ENCODE measurements around the gene SPATA32. TPM values are rescaled to one million over a fixed set of nuclear protein-coding genes. Genes with fewer than 3 reads are reported as not detected.

SPATA32 gene, protein sequence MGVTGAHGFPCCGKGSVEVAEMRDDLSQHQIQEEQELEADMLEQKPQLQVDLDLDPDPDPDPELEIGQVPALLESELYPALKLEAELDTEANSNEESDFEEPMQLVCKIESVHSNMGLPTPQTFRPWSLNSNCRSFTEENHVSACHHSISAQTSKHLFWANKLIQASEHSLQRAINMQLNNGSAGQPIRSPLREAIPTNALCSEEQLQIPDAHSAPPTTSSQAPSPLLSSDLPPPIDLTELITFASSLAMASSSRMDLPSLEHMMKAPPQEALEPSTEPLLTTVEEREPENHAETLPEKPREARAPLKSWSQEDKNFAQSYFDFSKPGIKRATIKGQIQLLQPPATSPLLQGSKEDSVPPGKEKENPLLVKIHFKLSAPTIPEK
- not detected for total RNA-seq
- long read RNA-seq = 0 reads

DNA sequence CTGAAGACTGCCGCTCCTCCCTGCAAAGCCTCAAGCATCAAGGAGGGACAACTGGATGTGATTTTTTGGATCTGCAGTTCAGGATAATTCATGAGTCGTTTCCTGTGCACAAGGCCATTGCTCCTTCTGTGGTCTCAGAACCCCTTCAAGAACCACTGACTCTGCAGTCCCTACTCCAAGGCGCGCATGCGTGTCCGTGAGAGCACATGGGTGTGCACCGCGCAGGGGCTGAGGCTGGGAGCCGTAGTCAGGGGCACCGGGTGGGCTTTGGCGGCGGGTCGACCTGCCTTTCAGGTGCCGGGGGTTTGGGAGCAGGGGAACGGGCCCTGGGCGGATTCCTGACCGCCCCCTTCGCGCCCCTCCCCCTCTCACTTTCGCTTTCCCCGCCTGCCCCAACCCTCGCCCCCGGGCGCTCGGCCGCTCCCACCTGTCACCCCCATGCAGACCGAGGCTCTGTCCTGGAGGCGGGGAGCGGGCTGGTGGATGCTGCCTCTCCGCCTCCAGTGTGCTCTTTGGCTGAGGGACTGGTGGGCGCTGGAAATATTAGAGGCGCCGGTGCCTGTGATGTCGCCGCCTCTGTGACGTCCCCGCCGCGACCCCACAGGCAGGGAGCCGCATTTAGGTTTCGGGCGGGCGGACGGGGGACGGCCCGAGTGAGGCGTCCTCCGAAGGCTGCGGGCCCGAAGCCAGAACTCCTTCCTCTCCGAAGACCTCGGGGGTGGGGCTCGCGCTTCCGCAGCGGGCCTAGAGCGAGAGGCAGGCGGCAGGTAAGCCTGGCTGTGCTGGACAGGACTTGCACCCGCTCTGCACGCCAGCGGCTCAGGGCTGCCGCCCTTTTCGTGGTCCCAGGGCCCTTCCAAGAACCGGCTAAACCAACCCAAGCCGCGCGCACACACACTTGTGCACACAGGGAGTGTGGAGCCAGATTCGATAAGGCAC is at the start of gene SPATA32:
Gene SPATA32 (minus strand): TSS at position 518 of the 939 bp plus-strand sequence. CDS start 78 bp downstream, at position 440.
- peak within 1 kb of the TSS; percentile 47 to 74 (median 66) for H3K4me3 ChIP-seq
- H3K4me1 ChIP-seq = peaks cover 0 to 16% (median 0%) of the 10 kb centered on the region in 4 donors
- no peak for TF ChIP-seq POLR2A (IDR thresholded peaks at IDR 0.05)
- TF ChIP-seq, protein P1, sequence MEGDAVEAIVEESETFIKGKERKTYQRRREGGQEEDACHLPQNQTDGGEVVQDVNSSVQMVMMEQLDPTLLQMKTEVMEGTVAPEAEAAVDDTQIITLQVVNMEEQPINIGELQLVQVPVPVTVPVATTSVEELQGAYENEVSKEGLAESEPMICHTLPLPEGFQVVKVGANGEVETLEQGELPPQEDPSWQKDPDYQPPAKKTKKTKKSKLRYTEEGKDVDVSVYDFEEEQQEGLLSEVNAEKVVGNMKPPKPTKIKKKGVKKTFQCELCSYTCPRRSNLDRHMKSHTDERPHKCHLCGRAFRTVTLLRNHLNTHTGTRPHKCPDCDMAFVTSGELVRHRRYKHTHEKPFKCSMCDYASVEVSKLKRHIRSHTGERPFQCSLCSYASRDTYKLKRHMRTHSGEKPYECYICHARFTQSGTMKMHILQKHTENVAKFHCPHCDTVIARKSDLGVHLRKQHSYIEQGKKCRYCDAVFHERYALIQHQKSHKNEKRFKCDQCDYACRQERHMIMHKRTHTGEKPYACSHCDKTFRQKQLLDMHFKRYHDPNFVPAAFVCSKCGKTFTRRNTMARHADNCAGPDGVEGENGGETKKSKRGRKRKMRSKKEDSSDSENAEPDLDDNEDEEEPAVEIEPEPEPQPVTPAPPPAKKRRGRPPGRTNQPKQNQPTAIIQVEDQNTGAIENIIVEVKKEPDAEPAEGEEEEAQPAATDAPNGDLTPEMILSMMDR (IDR thresholded peaks at IDR 0.05) = no peak
- peak within 1 kb of the TSS in 2 of 3 donors; percentile 21 to 26 for H3K27ac ChIP-seq
- peak; percentile 69 to 75 (median 74) for DNase-seq
- H3K9me3 ChIP-seq = no peaks in the 10 kb centered on the region
- 16% methylated on average over 18 of the region's 68 CpGs for WGBS (ENCODE audit: insufficient coverage, low coverage, low lambda C conversion rate, missing lambda C conversion rate)
- H3K36me3 ChIP-seq = peaks cover 0 to 12% (median 4%) of the 10 kb centered on the region in 4 donors
- H3K27me3 ChIP-seq = no peaks in the 10 kb centered on the region
- intact Hi-C loops (cut with DNase I) = no loop called here
- peak; percentile 67 to 74 (median 70) for ATAC-seq

DNA sequence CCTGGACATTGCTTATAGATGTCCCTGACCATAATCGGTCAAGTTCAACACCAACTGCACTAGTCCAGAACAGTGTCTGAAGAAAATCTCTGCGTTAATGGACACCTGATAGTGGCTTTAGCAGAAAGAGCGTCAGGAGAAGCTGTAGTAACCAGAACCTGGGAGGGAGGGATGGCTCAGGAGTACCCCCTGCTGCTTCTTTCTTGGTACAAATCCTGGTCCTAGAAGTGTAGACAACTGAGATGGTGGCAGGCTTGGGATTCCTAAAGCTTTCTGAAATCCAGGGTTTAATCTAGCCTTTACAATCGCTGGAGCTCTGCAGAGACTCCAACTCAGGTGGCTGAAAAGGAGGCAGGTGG is 49.5 kb upstream of the SPATA32 start:
- Histone ChIP-seq H3K4me1 (peaks cover 0 to 95% (median 53%) of the 10 kb centered on the region in 4 donors), H3K27ac (peak overlapping the region; percentile 86 to 87 (median 87)), H3K9me3 (no peaks in the 10 kb centered on the region), H3K27me3 (no peaks in the 10 kb centered on the region), H3K4me3 (peak overlapping the region in 1 of 3 donors; percentile 20), H3K36me3 (no peaks in the 10 kb centered on the region)
- ATAC-seq (no peak), DNase-seq (no peak)
- intact Hi-C loops (cut with DNase I) = no loop called here
- no peak for TF ChIP-seq POLR2A (IDR thresholded peaks at IDR 0.05)
- TF ChIP-seq, protein P1 (IDR thresholded peaks at IDR 0.05) = no peak
- 14% methylated on average over 3 of the region's 4 CpGs for WGBS (ENCODE audit: insufficient coverage, low coverage, low lambda C conversion rate, missing lambda C conversion rate)

DNA sequence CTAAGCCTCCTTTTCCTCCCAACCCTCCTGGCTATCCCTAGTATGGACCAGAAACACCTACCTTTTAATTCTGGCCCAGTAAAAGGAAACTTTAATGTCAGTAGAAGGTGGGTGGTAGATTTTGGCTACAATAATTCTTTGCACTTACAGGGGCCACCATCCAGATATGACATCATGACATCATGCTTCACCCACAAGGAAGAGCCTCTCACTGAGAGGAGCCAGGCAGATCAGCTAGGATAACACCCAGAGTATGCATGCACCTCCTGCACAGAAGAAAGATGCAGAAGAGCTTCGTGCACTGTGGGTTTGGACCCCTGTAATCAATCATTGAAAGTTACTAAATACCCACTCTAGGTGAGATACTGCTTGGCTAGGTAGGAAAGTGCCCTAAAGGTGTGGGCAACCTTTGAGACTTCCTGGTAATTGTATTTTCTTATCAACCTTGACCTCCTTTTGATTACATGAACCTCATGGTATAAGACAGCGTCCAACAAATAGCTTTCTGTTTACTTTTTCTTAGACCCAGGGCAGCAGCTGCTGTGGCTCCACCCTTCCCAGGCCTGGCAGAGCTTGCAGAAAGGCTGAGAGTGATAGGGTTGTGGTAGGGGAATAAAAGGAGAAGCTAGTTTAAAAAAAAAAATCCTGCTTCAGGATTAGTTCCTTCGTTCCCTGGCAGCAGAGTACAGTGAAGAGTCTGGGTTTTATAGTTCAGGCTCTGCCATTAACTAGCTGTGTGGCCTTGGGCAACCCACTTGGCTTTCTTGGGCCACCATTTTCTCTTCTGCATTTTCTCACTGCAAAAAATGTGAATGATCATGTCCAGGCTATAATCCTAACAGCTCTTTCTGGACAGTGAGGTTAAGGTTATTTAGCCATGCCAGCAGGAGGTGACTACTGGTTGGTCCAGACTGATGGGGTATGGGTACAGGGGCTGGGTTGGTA is 48.8 kb upstream of the SPATA32 start:
- peak overlapping the region in 1 of 3 donors; percentile 20 for H3K4me3 ChIP-seq

More for the DNA sequence above, 48.8 kb upstream of the SPATA32 start:
- no peaks in the 10 kb centered on the region for H3K36me3 ChIP-seq
- TF ChIP-seq, protein P1 (IDR thresholded peaks at IDR 0.05) = no peak
- peaks cover 0 to 98% (median 54%) of the 10 kb centered on the region in 4 donors for H3K4me1 ChIP-seq
- peak overlapping the region; percentile 86 to 87 (median 87) for H3K27ac ChIP-seq
- no peaks in the 10 kb centered on the region for H3K27me3 ChIP-seq
- ATAC-seq (peak; percentile 49 to 74 (median 68)), DNase-seq (peak; percentile 66 to 85 (median 85))
- 3% methylated on average over 3 of the region's 3 CpGs for WGBS (ENCODE audit: insufficient coverage, low coverage, low lambda C conversion rate, missing lambda C conversion rate)
- H3K9me3 ChIP-seq = no peaks in the 10 kb centered on the region
- intact Hi-C loops (cut with DNase I) = no loop called here
